KMS-11 (cell line): ENCODE measurements around the gene HERC5.
"Not testable (repeated sequence)": the region's sequence is repeated elsewhere in the genome, so short reads cannot be mapped to it uniquely, and the experiment has no call there.

Experiments
- H2AFZ ChIP-seq: fragments of 200-600 bp; sonication (generic); 2 replicates; pipeline ENCODE4 v1.6.1; 2016; ENCODE audit warnings: antibody characterized with exemption, mixed run types, low read depth
- H3K27ac ChIP-seq: fragments of 200-600 bp; sonication (generic); 2 replicates; pipeline ENCODE4 v1.6.1; 2016; ENCODE audit warnings: mild to moderate bottlenecking, mixed run types
- H3K27me3 ChIP-seq: fragments of 200-600 bp; sonication (generic); 2 replicates; pipeline ENCODE4 v1.6.1; 2017; ENCODE audit warnings: mild to moderate bottlenecking, low read depth, mixed run types, moderate library complexity; ENCODE audit not compliant: insufficient read depth
- H3K36me3 ChIP-seq: fragments of 200-600 bp; sonication (generic); 2 replicates; pipeline ENCODE4 v1.6.1; 2017; ENCODE audit warnings: mild to moderate bottlenecking, mixed run types; ENCODE audit not compliant: insufficient read depth
- H3K4me1 ChIP-seq: fragments of 200-600 bp; sonication (generic); 2 replicates; pipeline ENCODE4 v1.6.1; 2016; ENCODE audit warnings: mild to moderate bottlenecking, low read depth, mixed run types; ENCODE audit not compliant: poor library complexity, severe bottlenecking
- H3K4me2 ChIP-seq: fragments of 200-600 bp; sonication (generic); 2 replicates; pipeline ENCODE4 v1.7.0; 2016; ENCODE audit warnings: mild to moderate bottlenecking, mixed run types
- H3K4me3 ChIP-seq: fragments of 200-600 bp; sonication (generic); IDR thresholded peaks from 2 replicates; pipeline ENCODE4 v1.6.1; 2017; ENCODE audit warnings: low read depth, low read length, mixed read lengths; ENCODE audit not compliant: insufficient read depth
- H3K79me2 ChIP-seq: fragments of 200-600 bp; sonication (generic); 2 replicates; pipeline ENCODE4 v1.6.1; 2016; ENCODE audit warnings: low read depth, mixed run types; ENCODE audit not compliant: insufficient read depth
- H3K9ac ChIP-seq: fragments of 200-600 bp; sonication (generic); 2 replicates; pipeline ENCODE4 v1.6.1; 2016; ENCODE audit warnings: mild to moderate bottlenecking, mixed run types
- H4K20me1 ChIP-seq: fragments of 200-600 bp; sonication (generic); 2 replicates; pipeline ENCODE4 v1.6.1; 2016; ENCODE audit warnings: mild to moderate bottlenecking, mixed run types; ENCODE audit not compliant: insufficient read depth
- CTCF ChIP-seq: fragments of 200-600 bp; sonication (generic); conservative IDR thresholded peaks from 2 replicates; pipeline ENCODE4 v1.6.1; 2017; ENCODE audit warnings: low read depth, mild to moderate bottlenecking, antibody characterized with exemption, low read length, moderate library complexity, mixed read lengths

The HERC5 gene

GRCh38 chr4:88420844-88421243 lies 36.1 kb upstream of the HERC5 start:
- Histone ChIP-seq H3K4me2 (no peak overlapping the region), H3K9ac (no peak overlapping the region), H3K36me3 (no peaks in the 10 kb centered on the region), H3K4me1 (peaks cover 30% of the 10 kb centered on the region), H2AFZ (no peak overlapping the region), H3K27ac (no peak overlapping the region), H3K79me2 (no peaks in the 10 kb centered on the region), H3K27me3 (no peaks in the 10 kb centered on the region), H3K4me3 (no peak overlapping the region), H4K20me1 (no peaks in the 10 kb centered on the region)
- TF ChIP-seq CTCF = no peak

GRCh38 chr4:88422403-88422802 lies 34.5 kb upstream of the HERC5 start:
- H2AFZ ChIP-seq = no peak overlapping the region
- H3K27me3 ChIP-seq = no peaks in the 10 kb centered on the region
- no peaks in the 10 kb centered on the region for H3K79me2 ChIP-seq
- H3K4me2 ChIP-seq = no peak overlapping the region
- no peaks in the 10 kb centered on the region for H4K20me1 ChIP-seq
- H3K4me1 ChIP-seq = peaks cover 30% of the 10 kb centered on the region
- no peak overlapping the region for H3K9ac ChIP-seq
- no peaks in the 10 kb centered on the region for H3K36me3 ChIP-seq
- H3K4me3 ChIP-seq = no peak overlapping the region
- TF ChIP-seq CTCF = no peak
- no peak overlapping the region for H3K27ac ChIP-seq

GRCh38 chr4:88429401-88429800 lies 27.5 kb upstream of the HERC5 start:
- Histone ChIP-seq H3K79me2 (no peaks in the 10 kb centered on the region), H3K4me2 (no peak overlapping the region), H3K36me3 (no peaks in the 10 kb centered on the region), H3K9ac (no peak overlapping the region), H2AFZ (no peak overlapping the region), H3K27ac (no peak overlapping the region), H3K4me3 (no peak overlapping the region), H4K20me1 (no peaks in the 10 kb centered on the region), H3K27me3 (no peaks in the 10 kb centered on the region), H3K4me1 (no peaks in the 10 kb centered on the region)
- no peak for TF ChIP-seq CTCF

GRCh38 chr4:88435987-88436693 lies 20.8 kb upstream of the HERC5 start:
- H3K27ac ChIP-seq = no peak overlapping the region
- H2AFZ ChIP-seq = no peak overlapping the region
- H3K36me3 ChIP-seq = no peaks in the 10 kb centered on the region
- no peak overlapping the region for H3K9ac ChIP-seq
- no peak for TF ChIP-seq CTCF
- no peaks in the 10 kb centered on the region for H3K27me3 ChIP-seq
- H3K79me2 ChIP-seq = no peaks in the 10 kb centered on the region
- H4K20me1 ChIP-seq = no peaks in the 10 kb centered on the region
- no peak overlapping the region for H3K4me2 ChIP-seq
- H3K4me3 ChIP-seq = no peak overlapping the region
- no peaks in the 10 kb centered on the region for H3K4me1 ChIP-seq

- H3K4me3 ChIP-seq, H3K27ac ChIP-seq, H3K79me2 ChIP-seq, H3K36me3 ChIP-seq, H4K20me1 ChIP-seq, H3K27me3 ChIP-seq, H2AFZ ChIP-seq, H3K4me2 ChIP-seq, H3K9ac ChIP-seq, H3K4me1 ChIP-seq: not testable (repeated sequence)
Measured at GRCh38 chr4:88437873-88438272, 19.0 kb upstream of the HERC5 start.
